HCT116 (cell line): Measurements from ENCODE around the gene COPS9. TPM values are rescaled to one million over a fixed set of nuclear protein-coding genes. Genes with fewer than 3 reads are reported as not detected.

ENCODE experiments used
- ATAC-seq: fragments of 200-7000 bp; cut with Tn5 transposase; 2 replicates; pipeline ENCODE4 v1.9.1; 2020; ENCODE audit warnings: mild to moderate bottlenecking, moderate library complexity
- BruUV-seq: library from RNA; stranded (reverse); fragments of 400-500 nt; replicated peaks from 2 replicates; lab custom pipeline; 2021; lab: Mats Ljungman, UMichigan
- CTCF ChIA-PET: fragments of 300-600 bp; sonication (Branson Sonifier 250); formaldehyde crosslinking; loops from one replicate; lab custom pipeline; 2021; ENCODE audit warnings: antibody characterized with exemption; lab: Charles Lee
- POLR2A ChIA-PET: fragments of 300-600, 350-600 bp; sonication (Branson Sonifier 250); formaldehyde crosslinking; loops from one replicate; lab custom pipeline; 2021; ENCODE audit warnings: antibody characterized with exemption; lab: Charles Lee
- RAD21 ChIA-PET, 2 experiments: fragments of 300-600 bp; sonication (Branson Sonifier 250); formaldehyde crosslinking; loops; one replicate each; lab custom pipeline; 2023; ENCODE audit warnings: low total read pairs in 2 of 2; ENCODE audit not compliant: uncharacterized antibody in 2 of 2, unreplicated experiment in 2 of 2, low non-redundant PET in 1 of 2; lab: Charles Lee
- DNase-seq: peaks from one replicate; pipeline ENCODE4 v3.0.0-alpha.2; 2010; ENCODE audit warnings: low read depth, low spot score
- H2AFZ ChIP-seq: fragments of 200-600 bp; shearing (Covaris generic), sonication (generic); 2 replicates; pipeline ENCODE4 v1.6.1; 2017; ENCODE audit warnings: low read depth, mixed run types, mixed read lengths, antibody characterized with exemption, low read length; ENCODE audit not compliant: poor library complexity, severe bottlenecking
- H3K27ac ChIP-seq: 2 replicates; pipeline ENCODE4 v1.5.1; 2012; ENCODE audit warnings: low read depth, low read length
- H3K27me3 ChIP-seq: fragments of 200-600 bp; sonication (generic); 2 replicates; pipeline ENCODE4 v1.6.1; 2016; ENCODE audit warnings: mixed run types, low read length, mixed read lengths; ENCODE audit not compliant: insufficient read depth
- H3K36me3 ChIP-seq, 2 experiments: fragments of 200-500 bp in 1 of 2; fragments of 200-600 bp in 1 of 2; sonication (Bioruptor generic) in 1 of 2; sonication (generic) in 1 of 2; 2 replicates each; pipeline versions ENCODE4 v1.5.1 to v1.6.1; 2014 to 2016; ENCODE audit warnings: low read length in 2 of 2, inconsistent platforms in 1 of 2, mixed read lengths in 1 of 2, mixed run types in 1 of 2; ENCODE audit not compliant: insufficient read depth in 2 of 2, control insufficient read depth in 1 of 2
- H3K4me1 ChIP-seq, 2 experiments: fragments of 200-600 bp in 1 of 2; sonication (generic) in 1 of 2; 2 replicates each; pipeline versions ENCODE4 v1.5.1 to v1.6.1; 2012 to 2017; ENCODE audit warnings: low read length in 2 of 2, inconsistent platforms in 1 of 2, mild to moderate bottlenecking in 1 of 2, mixed read lengths in 1 of 2, mixed run types in 1 of 2, moderate library complexity in 1 of 2; ENCODE audit not compliant: insufficient read depth in 2 of 2, control insufficient read depth in 1 of 2
- H3K4me2 ChIP-seq: fragments of 200-600 bp; sonication (generic); 2 replicates; pipeline ENCODE4 v1.6.1; 2017; ENCODE audit warnings: mixed run types, low read length, mixed read lengths
- H3K4me3 ChIP-seq, 2 experiments: fragments of 200-600 bp in 1 of 2; sonication (generic) in 1 of 2; replicated peaks in 1 of 2; 2 replicates each; pipeline ENCODE4 v1.5.1; 2011 to 2016; ENCODE audit warnings: low read length in 2 of 2, control low read depth in 1 of 2, low read depth in 1 of 2, mild to moderate bottlenecking in 1 of 2, mixed read lengths in 1 of 2, mixed run types in 1 of 2
- H3K79me2 ChIP-seq: fragments of 200-600 bp; sonication (generic); 2 replicates; pipeline ENCODE4 v1.6.1; 2017; ENCODE audit warnings: mild to moderate bottlenecking, mixed run types, low read length, moderate library complexity, mixed read lengths; ENCODE audit not compliant: insufficient read depth
- H3K9ac ChIP-seq: fragments of 200-600 bp; sonication (generic); 2 replicates; pipeline ENCODE4 v1.6.1; 2016; ENCODE audit warnings: low read length, mixed read lengths
- H3K9me2 ChIP-seq: fragments of 200-600 bp; sonication (generic), shearing (Covaris generic); 2 replicates; pipeline ENCODE4 v1.6.1; 2017; ENCODE audit warnings: mixed run types, mild to moderate bottlenecking, moderate library complexity; ENCODE audit not compliant: insufficient read depth
- H3K9me3 ChIP-seq, 2 experiments: fragments of 200-500 bp in 1 of 2; fragments of 200-600 bp in 1 of 2; sonication (Bioruptor generic) in 1 of 2; sonication (generic) in 1 of 2; 2 replicates each; pipeline ENCODE4 v1.6.1; 2014 to 2017; ENCODE audit warnings: low read length in 2 of 2, mixed read lengths in 2 of 2, inconsistent platforms in 1 of 2, low read depth in 1 of 2, mild to moderate bottlenecking in 1 of 2, mixed run types in 1 of 2, moderate library complexity in 1 of 2; ENCODE audit not compliant: control insufficient read depth in 1 of 2, insufficient read depth in 1 of 2
- H4K20me1 ChIP-seq: fragments of 200-600 bp; sonication (generic), shearing (Covaris generic); 2 replicates; pipeline ENCODE4 v1.6.1; 2017; ENCODE audit warnings: mixed run types, mild to moderate bottlenecking, moderate library complexity; ENCODE audit not compliant: insufficient read depth
- EGR1 ChIP-seq: IDR thresholded peaks from 2 replicates; pipeline ENCODE4 v1.6.1; 2012; ENCODE audit warnings: low read depth
- POLR2A ChIP-seq: IDR thresholded peaks from 2 replicates; pipeline ENCODE4 v1.7.0; 2011; ENCODE audit warnings: borderline replicate concordance; ENCODE audit not compliant: insufficient read depth, insufficient read length; ENCODE audit errors: extremely low read depth
- RAD21 ChIP-seq: IDR thresholded peaks from 2 replicates; pipeline ENCODE4 v1.6.1; 2012; ENCODE audit warnings: low read depth, mild to moderate bottlenecking
- ZNF274 ChIP-seq: fragments of 200-500 bp; sonication (Bioruptor generic); IDR thresholded peaks from 2 replicates; pipeline ENCODE4 v1.6.1; 2014; ENCODE audit warnings: mild to moderate bottlenecking, low read depth, low read length, inconsistent platforms
- intact Hi-C: fragments of 100-400 bp; cut with micrococcal nuclease; formaldehyde crosslinking; loops from 2 replicates; pipeline ENCODE4 v1.10.0; 2022
- total RNA-seq: library from RNA; stranded (reverse); gene quantifications from one replicate; pipeline ENCODE4 v1.2.1, GENCODE V29; 2021; ENCODE audit not compliant: unreplicated experiment
- TF ChIP-seq, protein P1 (sequence below): IDR thresholded peaks from 2 replicates; pipeline ENCODE4 v1.6.1; 2011; ENCODE audit warnings: mild to moderate bottlenecking, low read length, moderate library complexity; ENCODE audit not compliant: insufficient replicate concordance; ENCODE audit errors: extremely low read depth
- TF ChIP-seq, protein P2 (sequence below): IDR thresholded peaks from 2 replicates; pipeline ENCODE4 v1.6.1; 2012; ENCODE audit warnings: low read depth

The COPS9 gene
- total RNA-seq, 1 experiment from 2014 or later: 111 TPM

DNA sequence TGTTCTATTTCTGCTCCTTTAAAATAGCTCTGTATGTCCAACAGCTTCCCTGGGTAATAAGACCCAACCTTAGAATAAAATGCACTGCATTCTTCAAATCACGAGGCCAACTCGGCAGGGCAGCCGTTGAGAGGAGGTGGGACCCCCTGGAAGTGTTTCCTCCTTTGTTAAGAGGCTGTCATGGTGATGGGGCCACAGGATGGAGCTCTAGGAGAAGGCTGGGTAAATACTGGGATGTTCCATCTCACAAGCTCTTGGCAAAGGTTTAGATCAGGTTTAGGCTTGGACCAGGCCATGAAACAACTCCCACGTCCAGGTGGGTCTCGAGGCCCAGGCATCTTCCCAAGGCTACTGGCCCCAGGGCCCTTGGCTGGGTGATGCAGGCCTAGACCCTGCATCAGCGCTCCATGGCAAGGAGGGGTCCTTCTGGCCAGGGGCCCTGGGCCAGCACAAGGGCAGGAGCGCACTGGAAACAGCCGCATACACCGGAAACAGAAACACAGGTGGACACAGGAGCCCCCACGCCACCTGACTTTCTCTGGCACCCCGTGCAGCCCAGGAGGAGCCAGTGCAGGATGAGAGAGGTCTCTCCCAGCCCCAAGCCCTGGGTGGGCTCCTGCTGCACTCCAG lies 43.2 kb upstream of the COPS9 start:
- H3K9me2 ChIP-seq: no peaks in the 10 kb centered on the region
- intact Hi-C loops: no loop called here
- DNase-seq (no peak), ATAC-seq (no peak)
- ChIA-PET RAD21 (no interaction called here), POLR2A (no interaction called here), CTCF (no interaction called here)
- H3K27ac ChIP-seq: no peak overlapping the region
- H3K79me2 ChIP-seq: no peaks in the 10 kb centered on the region
- H3K4me1 ChIP-seq: no peaks in the 10 kb centered on the region
- H3K27me3 ChIP-seq: peaks cover 5% of the 10 kb centered on the region; the same call in 1 of the 2 replicates
- no peak overlapping the region for H3K4me3 ChIP-seq
- H3K9me3 ChIP-seq: no peaks in the 10 kb centered on the region
- no peaks in the 10 kb centered on the region for H3K36me3 ChIP-seq
- H2AFZ ChIP-seq: no peak overlapping the region
- no peak overlapping the region for H3K4me2 ChIP-seq
- H3K9ac ChIP-seq: no peak overlapping the region
- no TSS peak for BruUV-seq
- TF ChIP-seq ZNF274 (no peak), POLR2A (no peak), EGR1 (no peak)
- TF ChIP-seq, protein P1, sequence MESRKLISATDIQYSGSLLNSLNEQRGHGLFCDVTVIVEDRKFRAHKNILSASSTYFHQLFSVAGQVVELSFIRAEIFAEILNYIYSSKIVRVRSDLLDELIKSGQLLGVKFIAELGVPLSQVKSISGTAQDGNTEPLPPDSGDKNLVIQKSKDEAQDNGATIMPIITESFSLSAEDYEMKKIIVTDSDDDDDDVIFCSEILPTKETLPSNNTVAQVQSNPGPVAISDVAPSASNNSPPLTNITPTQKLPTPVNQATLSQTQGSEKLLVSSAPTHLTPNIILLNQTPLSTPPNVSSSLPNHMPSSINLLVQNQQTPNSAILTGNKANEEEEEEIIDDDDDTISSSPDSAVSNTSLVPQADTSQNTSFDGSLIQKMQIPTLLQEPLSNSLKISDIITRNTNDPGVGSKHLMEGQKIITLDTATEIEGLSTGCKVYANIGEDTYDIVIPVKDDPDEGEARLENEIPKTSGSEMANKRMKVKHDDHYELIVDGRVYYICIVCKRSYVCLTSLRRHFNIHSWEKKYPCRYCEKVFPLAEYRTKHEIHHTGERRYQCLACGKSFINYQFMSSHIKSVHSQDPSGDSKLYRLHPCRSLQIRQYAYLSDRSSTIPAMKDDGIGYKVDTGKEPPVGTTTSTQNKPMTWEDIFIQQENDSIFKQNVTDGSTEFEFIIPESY: no peak
- no peaks in the 10 kb centered on the region for H4K20me1 ChIP-seq

DNA sequence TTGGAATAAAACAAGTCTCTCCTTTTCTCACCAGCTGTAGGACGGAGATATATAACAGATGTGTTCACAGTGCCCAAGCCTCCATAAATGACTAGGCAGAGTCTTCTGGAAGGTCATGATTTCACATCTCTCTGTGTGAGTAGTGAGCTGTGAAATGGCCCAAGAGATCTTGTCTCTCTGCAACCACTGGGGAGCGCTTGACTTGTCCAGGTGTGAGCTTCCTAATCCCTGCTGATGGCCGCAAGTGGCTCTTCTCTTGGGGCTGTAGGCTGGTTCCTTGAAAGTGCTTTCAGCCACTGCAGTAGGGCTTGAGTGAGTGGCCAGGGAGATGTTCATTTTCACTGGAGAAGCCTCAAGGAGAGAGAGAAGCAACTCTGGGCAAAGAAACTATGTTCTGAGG lies 42.5 kb upstream of the COPS9 start:
- Histone ChIP-seq H4K20me1 (no peaks in the 10 kb centered on the region), H3K79me2 (no peaks in the 10 kb centered on the region), H3K9me2 (no peaks in the 10 kb centered on the region), H2AFZ (no peak overlapping the region), H3K27ac (no peak overlapping the region), H3K9me3 (no peaks in the 10 kb centered on the region), H3K9ac (no peak overlapping the region), H3K4me3 (no peak overlapping the region), H3K4me1 (no peaks in the 10 kb centered on the region), H3K4me2 (no peak overlapping the region), H3K27me3 (peaks cover 5% of the 10 kb centered on the region; the same call in 1 of the 2 replicates), H3K36me3 (no peaks in the 10 kb centered on the region)
- POLR2A ChIA-PET: no interaction called here
- no TSS peak for BruUV-seq
- ATAC-seq (0 out of 2 replicates have a peak, but pooled peaks have one; percentile 42), DNase-seq (no peak)
- CTCF ChIA-PET: no interaction called here
- intact Hi-C loops: no loop called here
- RAD21 ChIA-PET: no interaction called here
- TF ChIP-seq, protein P2, sequence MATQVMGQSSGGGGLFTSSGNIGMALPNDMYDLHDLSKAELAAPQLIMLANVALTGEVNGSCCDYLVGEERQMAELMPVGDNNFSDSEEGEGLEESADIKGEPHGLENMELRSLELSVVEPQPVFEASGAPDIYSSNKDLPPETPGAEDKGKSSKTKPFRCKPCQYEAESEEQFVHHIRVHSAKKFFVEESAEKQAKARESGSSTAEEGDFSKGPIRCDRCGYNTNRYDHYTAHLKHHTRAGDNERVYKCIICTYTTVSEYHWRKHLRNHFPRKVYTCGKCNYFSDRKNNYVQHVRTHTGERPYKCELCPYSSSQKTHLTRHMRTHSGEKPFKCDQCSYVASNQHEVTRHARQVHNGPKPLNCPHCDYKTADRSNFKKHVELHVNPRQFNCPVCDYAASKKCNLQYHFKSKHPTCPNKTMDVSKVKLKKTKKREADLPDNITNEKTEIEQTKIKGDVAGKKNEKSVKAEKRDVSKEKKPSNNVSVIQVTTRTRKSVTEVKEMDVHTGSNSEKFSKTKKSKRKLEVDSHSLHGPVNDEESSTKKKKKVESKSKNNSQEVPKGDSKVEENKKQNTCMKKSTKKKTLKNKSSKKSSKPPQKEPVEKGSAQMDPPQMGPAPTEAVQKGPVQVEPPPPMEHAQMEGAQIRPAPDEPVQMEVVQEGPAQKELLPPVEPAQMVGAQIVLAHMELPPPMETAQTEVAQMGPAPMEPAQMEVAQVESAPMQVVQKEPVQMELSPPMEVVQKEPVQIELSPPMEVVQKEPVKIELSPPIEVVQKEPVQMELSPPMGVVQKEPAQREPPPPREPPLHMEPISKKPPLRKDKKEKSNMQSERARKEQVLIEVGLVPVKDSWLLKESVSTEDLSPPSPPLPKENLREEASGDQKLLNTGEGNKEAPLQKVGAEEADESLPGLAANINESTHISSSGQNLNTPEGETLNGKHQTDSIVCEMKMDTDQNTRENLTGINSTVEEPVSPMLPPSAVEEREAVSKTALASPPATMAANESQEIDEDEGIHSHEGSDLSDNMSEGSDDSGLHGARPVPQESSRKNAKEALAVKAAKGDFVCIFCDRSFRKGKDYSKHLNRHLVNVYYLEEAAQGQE: no peak
- peak; percentile 2; the same call in 1 of the 2 replicates for TF ChIP-seq RAD21
- TF ChIP-seq, all 23 proteins: peak for 1
